ENCODE measurements around the gene PPP2R3B.

Gene PPP2R3B

GRCh38 chrX:311156-312129 is 75.3 kb downstream of the PPP2R3B start:
- Histone ChIP-seq H3K23ac (ENCODE audit: low read depth, low read length, poor library complexity) (no peak overlapping the region), H3K27me3 (ENCODE audit: control insufficient read depth in 3 of 3, insufficient read depth in 3 of 3, low read depth in 1 of 3, low read length in 3 of 3) (no peaks in the 10 kb centered on the region), H3K4me1 (ENCODE audit: control insufficient read depth in 2 of 2, insufficient read depth in 1 of 2, low read depth in 1 of 2, low read length in 2 of 2) (no peaks in the 10 kb centered on the region), H4K8ac (ENCODE audit: low read depth, low read length) (peak overlapping the region; percentile 17), H3K4ac (ENCODE audit: low read length) (no peak overlapping the region), H2BK15ac (ENCODE audit: low read length) (no peak overlapping the region), H4K91ac (ENCODE audit: low read depth, low read length, poor library complexity) (no peak overlapping the region), H2AK5ac (ENCODE audit: low read depth, low read length) (no peak overlapping the region), H3K4me3 (ENCODE audit: low read length in 2 of 2) (peak overlapping the region in 1 of 2 donors; percentile 61), H3K9me3 (replicated peaks in 1 of 2; ENCODE audit: control insufficient read depth in 2 of 2, insufficient read depth in 1 of 2, low read depth in 1 of 2, low read length in 2 of 2) (peaks cover 3 to 5% of the 10 kb centered on the region in 2 donors), H3K18ac (ENCODE audit: low read length) (no peak overlapping the region), H3K79me1 (ENCODE audit: low read depth, low read length) (peaks cover 27% of the 10 kb centered on the region), H3K4me2 (ENCODE audit: insufficient read depth, low read length, poor library complexity, severe bottlenecking) (no peak overlapping the region), H2AFZ (ENCODE audit: low read length) (no peak overlapping the region), H3K27ac (replicated peaks; ENCODE audit: low read length) (no peak overlapping the region), H3K9ac (ENCODE audit: low read depth, low read length, poor library complexity) (no peak overlapping the region), H3K36me3 (replicated peaks in 1 of 2; ENCODE audit: control insufficient read depth in 2 of 2, insufficient read depth in 2 of 2, low read length in 2 of 2) (peaks cover 53 to 82% of the 10 kb centered on the region in 2 donors), H2BK120ac (ENCODE audit: low read depth, low read length) (no peak overlapping the region), H2BK12ac (ENCODE audit: low read length) (no peak overlapping the region), H3K14ac (ENCODE audit: low read length) (no peak overlapping the region), H2BK5ac (ENCODE audit: low read length) (no peak overlapping the region)
- WGBS, 2 donors (ENCODE audit: extremely low coverage in 2 of 2, insufficient read length in 2 of 2, insufficient replicate concordance in 1 of 2) = 100% methylated on average over 4 of the region's 69 CpGs; no CpG with 5 or more reads in 1 of the 2 donors
- no peak for DNase-seq (ENCODE audit: low spot score)

GRCh38 chrX:310621-311155 is 76.0 kb downstream of the PPP2R3B start:
- Histone ChIP-seq H3K4me3 (ENCODE audit: low read length in 2 of 2) (no peak overlapping the region), H3K18ac (ENCODE audit: low read length) (no peak overlapping the region), H3K14ac (ENCODE audit: low read length) (no peak overlapping the region), H3K79me1 (ENCODE audit: low read depth, low read length) (peaks cover 24% of the 10 kb centered on the region), H3K4me1 (ENCODE audit: control insufficient read depth in 2 of 2, insufficient read depth in 1 of 2, low read depth in 1 of 2, low read length in 2 of 2) (no peaks in the 10 kb centered on the region), H2AFZ (ENCODE audit: low read length) (no peak overlapping the region), H3K27ac (replicated peaks; ENCODE audit: low read length) (no peak overlapping the region), H2BK12ac (ENCODE audit: low read length) (no peak overlapping the region), H3K36me3 (replicated peaks in 1 of 2; ENCODE audit: control insufficient read depth in 2 of 2, insufficient read depth in 2 of 2, low read length in 2 of 2) (peaks cover 61 to 85% of the 10 kb centered on the region in 2 donors), H4K8ac (ENCODE audit: low read depth, low read length) (no peak overlapping the region), H3K9ac (ENCODE audit: low read depth, low read length, poor library complexity) (no peak overlapping the region), H2BK5ac (ENCODE audit: low read length) (no peak overlapping the region), H4K91ac (ENCODE audit: low read depth, low read length, poor library complexity) (no peak overlapping the region), H3K4me2 (ENCODE audit: insufficient read depth, low read length, poor library complexity, severe bottlenecking) (no peak overlapping the region), H2BK120ac (ENCODE audit: low read depth, low read length) (no peak overlapping the region), H3K4ac (ENCODE audit: low read length) (no peak overlapping the region), H3K9me3 (replicated peaks in 1 of 2; ENCODE audit: control insufficient read depth in 2 of 2, insufficient read depth in 1 of 2, low read depth in 1 of 2, low read length in 2 of 2) (peaks cover 5 to 6% of the 10 kb centered on the region in 2 donors), H3K23ac (ENCODE audit: low read depth, low read length, poor library complexity) (no peak overlapping the region), H3K27me3 (ENCODE audit: control insufficient read depth in 3 of 3, insufficient read depth in 3 of 3, low read depth in 1 of 3, low read length in 3 of 3) (no peaks in the 10 kb centered on the region), H2BK15ac (ENCODE audit: low read length) (no peak overlapping the region), H2AK5ac (ENCODE audit: low read depth, low read length) (no peak overlapping the region)
- no CpG with 5 or more reads among the region's 25 CpGs for WGBS, 2 donors (ENCODE audit: extremely low coverage in 2 of 2, insufficient read length in 2 of 2, insufficient replicate concordance in 1 of 2)
- DNase-seq (ENCODE audit: low spot score) = no peak

- Histone ChIP-seq H4K91ac (ENCODE audit: low read depth, low read length, poor library complexity) (no peak overlapping the region), H2BK5ac (ENCODE audit: low read length) (no peak overlapping the region), H3K4me2 (ENCODE audit: insufficient read depth, low read length, poor library complexity, severe bottlenecking) (no peak overlapping the region), H3K9me3 (replicated peaks in 1 of 2; ENCODE audit: control insufficient read depth in 2 of 2, insufficient read depth in 1 of 2, low read depth in 1 of 2, low read length in 2 of 2) (peaks cover 5 to 12% of the 10 kb centered on the region in 2 donors), H4K8ac (ENCODE audit: low read depth, low read length) (no peak overlapping the region), H2BK120ac (ENCODE audit: low read depth, low read length) (no peak overlapping the region), H3K79me1 (ENCODE audit: low read depth, low read length) (peaks cover 19% of the 10 kb centered on the region), H3K14ac (ENCODE audit: low read length) (no peak overlapping the region), H3K18ac (ENCODE audit: low read length) (no peak overlapping the region), H3K36me3 (replicated peaks in 1 of 2; ENCODE audit: control insufficient read depth in 2 of 2, insufficient read depth in 2 of 2, low read length in 2 of 2) (peaks cover 58 to 82% of the 10 kb centered on the region in 2 donors), H3K27me3 (ENCODE audit: control insufficient read depth in 3 of 3, insufficient read depth in 3 of 3, low read depth in 1 of 3, low read length in 3 of 3) (no peaks in the 10 kb centered on the region), H3K4me3 (ENCODE audit: low read length in 2 of 2) (no peak overlapping the region), H3K4ac (ENCODE audit: low read length) (no peak overlapping the region), H3K23ac (ENCODE audit: low read depth, low read length, poor library complexity) (no peak overlapping the region), H2AK5ac (ENCODE audit: low read depth, low read length) (no peak overlapping the region), H3K4me1 (ENCODE audit: control insufficient read depth in 2 of 2, insufficient read depth in 1 of 2, low read depth in 1 of 2, low read length in 2 of 2) (no peaks in the 10 kb centered on the region), H3K27ac (replicated peaks; ENCODE audit: low read length) (no peak overlapping the region), H2AFZ (ENCODE audit: low read length) (no peak overlapping the region), H2BK12ac (ENCODE audit: low read length) (no peak overlapping the region), H2BK15ac (ENCODE audit: low read length) (no peak overlapping the region), H3K9ac (ENCODE audit: low read depth, low read length, poor library complexity) (no peak overlapping the region)
- no CpG with 5 or more reads among the region's 30 CpGs for WGBS, 2 donors (ENCODE audit: extremely low coverage in 2 of 2, insufficient read length in 2 of 2, insufficient replicate concordance in 1 of 2)
- no peak for DNase-seq (ENCODE audit: low spot score)
Measured at GRCh38 chrX:308821-309520, 77.7 kb downstream of the PPP2R3B start.

Data from neuronal stem cell (in vitro differentiated cells).